Stimulated activated CD4-positive, alpha-beta T cell treated with anti-CD3 and anti-CD28 coated beads, TNF-alpha, amount 100 ng/mL, for 48 hours (primary cell): ENCODE measurements around the gene VAMP7.
"Not testable (repeated sequence)": the region's sequence is repeated elsewhere in the genome, so short reads cannot be mapped to it uniquely, and the experiment has no call there.

ENCODE experiments used
- DNase-seq, 3 donors: peaks; one replicate each; pipeline ENCODE4 v3.0.0-alpha.2; 2020; ENCODE audit warnings: low read depth in 3 of 3

Gene VAMP7, protein sequence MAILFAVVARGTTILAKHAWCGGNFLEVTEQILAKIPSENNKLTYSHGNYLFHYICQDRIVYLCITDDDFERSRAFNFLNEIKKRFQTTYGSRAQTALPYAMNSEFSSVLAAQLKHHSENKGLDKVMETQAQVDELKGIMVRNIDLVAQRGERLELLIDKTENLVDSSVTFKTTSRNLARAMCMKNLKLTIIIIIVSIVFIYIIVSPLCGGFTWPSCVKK

GRCh38 chrX:155881158-155881993 lies at the start of gene VAMP7:
Gene VAMP7, plus strand, starts transcription at chrX:155881345. Its CDS starts 8,122 bp downstream, at chrX:155889467.
- peak; percentile 53 to 70 (median 66) for DNase-seq

GRCh38 chrX:155841232-155841631 lies 39.9 kb upstream of the VAMP7 start:
- DNase-seq, result no peak

- not testable (repeated sequence) for DNase-seq
Measured at GRCh38 chrX:155851786-155852185, 29.4 kb upstream of the VAMP7 start.

DNA sequence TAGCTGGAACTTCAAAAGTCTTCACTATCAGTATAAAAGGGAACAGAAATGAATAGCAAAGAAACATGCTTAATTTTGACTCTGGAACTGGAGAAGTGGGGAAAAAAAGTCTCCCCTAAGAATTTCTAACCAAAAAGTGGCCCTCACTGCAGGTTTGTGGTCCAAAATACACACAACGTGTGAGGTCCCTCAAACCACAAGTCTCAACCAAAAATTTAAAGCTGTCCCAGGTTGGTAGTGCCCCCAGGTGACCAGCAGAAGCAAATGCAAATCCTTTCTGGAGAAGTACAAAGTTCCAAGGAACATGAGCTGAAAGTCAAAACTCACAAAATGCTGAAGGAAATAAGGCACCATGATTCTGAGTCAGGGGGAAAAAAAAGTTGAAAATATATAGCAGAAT lies 23.6 kb upstream of the VAMP7 start:
- DNase-seq, result no peak

DNA sequence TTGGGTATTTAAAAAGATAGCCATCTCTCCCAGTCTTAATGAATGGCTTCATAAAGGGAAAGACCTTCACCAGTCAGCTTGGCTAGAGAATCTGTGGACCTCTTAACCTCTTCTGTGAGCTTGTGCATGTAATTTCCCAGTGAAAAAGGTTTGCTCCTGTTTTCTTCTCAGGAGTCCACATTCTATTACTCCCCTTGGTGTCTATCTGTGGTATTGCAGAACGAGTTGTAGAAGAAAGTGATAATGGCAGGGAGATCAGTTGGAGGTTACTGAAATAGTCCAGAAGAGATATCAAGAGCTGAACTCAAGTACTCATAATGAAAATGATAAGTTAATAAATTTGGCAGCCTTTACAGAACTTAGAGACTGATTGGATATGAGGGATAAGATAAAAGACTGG lies 16.5 kb upstream of the VAMP7 start:
- DNase-seq, result no peak

GRCh38 chrX:155865193-155865592 lies 16.0 kb upstream of the VAMP7 start:
- DNase-seq, result no peak

DNA sequence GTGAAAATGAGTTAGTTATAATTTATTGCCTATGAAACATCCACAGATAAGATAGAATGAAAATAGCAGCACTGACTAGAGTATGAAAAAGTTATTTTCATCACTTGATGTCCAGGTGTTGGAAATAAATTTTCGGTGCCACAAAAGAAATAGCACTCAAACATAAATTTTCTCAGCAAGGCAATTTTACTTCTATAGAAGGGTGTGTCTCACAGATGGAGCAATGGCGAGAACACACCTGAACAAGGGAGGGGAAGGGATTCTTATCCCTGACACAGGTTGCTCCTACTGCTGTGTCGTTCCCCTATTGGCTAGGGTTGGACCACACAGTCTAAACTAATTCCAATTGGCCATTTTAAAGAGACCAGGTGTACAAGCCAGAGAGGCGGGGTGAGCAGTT lies 13.3 kb upstream of the VAMP7 start:
- DNase-seq, result no peak

DNA sequence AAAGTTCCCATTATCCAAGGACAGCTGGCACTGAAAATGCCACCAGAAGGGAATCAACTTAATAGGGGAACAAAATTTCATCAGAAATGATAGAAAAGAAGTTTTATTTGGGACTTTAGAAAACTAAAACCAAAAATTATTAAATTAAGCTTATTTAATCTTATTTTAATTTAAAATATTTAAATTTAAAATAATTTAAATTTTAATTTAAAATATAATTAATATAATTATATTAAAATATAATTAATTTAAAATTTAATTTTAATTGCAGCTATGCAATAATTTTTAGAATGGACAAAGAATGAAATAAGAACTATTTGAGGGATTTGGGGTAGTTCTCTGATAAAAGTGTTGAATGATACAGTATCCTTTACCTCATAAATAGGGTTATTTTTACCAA lies 10.2 kb upstream of the VAMP7 start:
- DNase-seq, result no peak

- DNase-seq, result no peak
Measured at GRCh38 chrX:155871934-155872333, 9.2 kb upstream of the VAMP7 start.

DNA sequence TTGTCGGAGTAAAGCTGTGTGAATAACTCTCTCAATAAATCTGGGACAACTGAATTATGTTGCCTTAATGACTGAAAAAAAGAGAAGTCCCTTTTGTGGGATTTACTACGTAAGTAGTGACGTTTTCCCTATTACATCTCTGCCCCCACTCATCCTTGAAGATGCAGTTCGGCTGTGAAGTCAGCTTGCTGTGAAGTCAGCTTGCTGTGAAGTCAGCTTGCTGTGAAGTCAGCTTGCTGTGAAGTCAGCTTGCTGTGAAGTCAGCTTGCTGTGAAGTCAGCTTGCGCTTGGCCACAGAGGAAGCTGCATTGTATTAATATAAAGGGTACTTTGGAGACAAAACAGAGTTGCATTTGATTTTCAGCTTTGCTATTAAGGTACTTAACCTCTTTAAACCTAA lies 8.0 kb upstream of the VAMP7 start:
- DNase-seq, result no peak

DNA sequence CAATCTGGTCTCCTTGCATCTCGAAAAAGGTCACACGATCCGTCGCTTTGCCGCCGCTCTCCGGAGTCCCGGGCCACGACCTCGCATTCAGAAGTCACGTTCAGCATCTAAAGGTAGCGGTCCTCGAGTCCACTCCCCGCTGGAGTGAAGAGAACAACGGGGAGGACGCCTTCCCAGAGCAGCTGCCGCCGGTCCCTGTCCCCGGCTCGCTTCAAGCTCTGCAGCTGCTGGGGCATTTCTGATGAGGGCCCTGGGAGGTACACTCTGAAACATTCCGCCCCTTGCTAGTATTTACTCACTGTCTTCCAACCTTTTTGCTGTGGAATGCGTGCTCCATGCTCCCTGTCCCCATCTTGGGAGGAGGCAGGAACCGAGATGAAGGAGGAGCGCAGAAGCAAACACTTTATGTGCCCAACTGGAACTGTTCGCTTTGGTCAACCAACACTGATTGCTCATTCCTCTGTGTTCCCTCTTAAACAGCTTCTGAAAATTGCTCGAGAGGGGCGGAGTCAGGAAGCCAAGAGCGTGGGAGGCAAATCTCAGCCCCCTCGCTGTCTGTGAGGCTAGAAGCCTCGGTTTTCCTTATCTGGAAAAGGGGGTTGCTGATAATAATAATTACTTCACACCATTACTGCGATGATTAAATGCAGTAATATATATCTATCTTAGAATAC lies 6.4 kb upstream of the VAMP7 start:
- DNase-seq, result no peak

- DNase-seq, result no peak
Measured at GRCh38 chrX:155876704-155877103, 4.4 kb upstream of the VAMP7 start.

DNA sequence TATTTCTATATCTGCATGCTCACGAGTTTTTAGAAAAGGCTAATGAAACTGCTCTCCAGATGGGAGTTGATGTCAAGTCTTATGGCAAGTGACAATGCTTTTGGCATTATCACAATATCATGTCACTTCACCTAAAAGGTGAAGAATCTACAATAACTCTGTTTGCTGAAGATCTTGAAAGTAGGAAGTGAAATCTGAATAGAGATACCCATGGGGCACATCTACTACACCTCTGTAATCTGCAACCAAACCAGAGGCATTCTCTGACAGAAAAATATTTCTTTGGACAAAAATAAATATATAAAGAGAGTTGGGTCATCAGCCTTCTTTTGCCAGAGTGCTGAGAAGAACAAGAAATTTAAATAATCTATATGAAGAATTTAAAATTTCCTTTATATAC lies 3.9 kb upstream of the VAMP7 start:
- DNase-seq, result no peak

GRCh38 chrX:155880586-155881157 lies 473 bp upstream of the VAMP7 start:
- DNase-seq, result no peak

DNA sequence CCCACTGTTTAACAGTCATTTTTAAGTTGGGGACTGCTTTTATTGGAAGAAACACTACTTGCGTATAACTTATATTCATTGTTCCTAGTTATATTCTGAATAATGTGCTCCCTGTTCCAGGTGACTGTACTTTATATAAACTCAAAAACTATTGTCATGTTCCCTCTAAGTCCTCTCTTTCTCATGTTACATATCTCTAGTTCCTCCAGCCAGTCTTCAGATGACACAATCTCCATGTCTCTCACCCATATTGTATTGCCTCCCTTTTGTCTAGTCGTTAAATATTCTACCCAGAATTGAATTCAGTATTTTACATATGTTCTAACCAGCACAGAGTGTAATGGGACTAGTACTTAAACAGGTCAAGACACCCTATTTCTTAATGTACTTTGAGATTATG lies 5.3 kb downstream of the VAMP7 start:
- no peak for DNase-seq

DNA sequence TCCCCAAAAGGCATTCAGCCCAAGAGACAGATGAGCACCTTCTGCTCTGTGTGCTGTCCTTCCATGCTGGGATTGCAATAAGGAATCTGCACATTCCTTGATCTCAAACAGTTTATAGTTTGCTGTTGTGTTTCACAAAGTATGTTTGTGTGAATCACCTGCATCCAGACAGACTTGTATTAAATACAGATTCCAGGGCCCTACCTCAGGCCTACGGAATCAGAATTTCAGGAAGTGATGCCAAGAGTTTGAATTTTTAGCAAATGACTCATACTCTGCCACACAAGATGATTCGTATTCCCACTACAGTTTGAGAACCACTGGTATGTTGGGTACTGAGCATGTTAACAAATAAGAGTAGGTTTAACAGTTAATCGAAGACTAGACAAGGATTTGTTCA lies 7.0 kb downstream of the VAMP7 start:
- no peak for DNase-seq

- no peak for DNase-seq
Measured at GRCh38 chrX:155889328-155889727, 8.2 kb downstream of the VAMP7 start.

GRCh38 chrX:155891446-155892210 lies 10.5 kb downstream of the VAMP7 start:
- DNase-seq, result no peak

DNA sequence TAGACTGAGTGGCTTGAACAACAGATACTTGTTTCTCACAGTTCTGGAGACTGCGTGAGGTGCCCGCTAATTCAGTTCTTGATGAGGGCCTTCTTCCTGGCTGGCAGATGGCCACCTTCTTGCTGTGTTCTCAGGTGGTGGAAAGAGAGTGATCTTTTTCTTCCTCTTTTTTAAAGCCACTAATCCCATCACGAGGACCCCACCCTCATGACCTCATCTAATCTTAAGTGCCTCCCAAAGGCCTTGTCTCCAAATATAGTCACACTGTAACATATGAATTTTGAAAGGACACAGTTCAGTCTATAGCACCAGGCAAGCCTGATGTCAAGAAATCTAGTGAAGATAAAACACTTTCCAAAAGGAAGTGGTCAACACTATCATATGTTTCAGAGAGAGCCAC lies 12.4 kb downstream of the VAMP7 start:
- DNase-seq, result no peak

GRCh38 chrX:155896512-155896911 lies 15.4 kb downstream of the VAMP7 start:
- no peak for DNase-seq

DNA sequence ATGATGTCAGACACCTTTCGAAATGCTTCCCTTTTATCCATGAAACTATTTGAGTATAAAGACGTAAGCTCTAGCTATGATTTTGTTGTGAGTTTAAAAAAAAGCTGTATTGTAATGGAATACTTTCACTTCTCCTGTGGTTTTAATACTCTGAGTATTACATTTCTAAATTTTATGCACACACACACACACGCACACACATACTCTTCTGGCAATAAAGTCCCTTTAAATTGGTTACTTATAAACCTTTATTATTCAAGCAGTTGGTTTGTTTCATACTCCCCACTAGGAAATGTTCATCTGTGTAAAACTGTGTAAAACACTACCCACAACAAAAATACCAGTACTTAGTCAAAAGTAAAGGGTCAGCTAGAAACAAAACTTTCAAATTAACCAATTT lies 18.2 kb downstream of the VAMP7 start:
- DNase-seq, result no peak

- DNase-seq, result no peak
Measured at GRCh38 chrX:155900765-155901164, 19.6 kb downstream of the VAMP7 start.
